WI38 (cell line): ENCODE measurements around the gene GMNN.
"Not testable (repeated sequence)": the region's sequence is repeated elsewhere in the genome, so short reads cannot be mapped to it uniquely, and the experiment has no call there.

Experiments used
- H3K4me3 ChIP-seq: 2 replicates; pipeline ENCODE4 v1.5.1; 2011; ENCODE audit warnings: low read depth, mild to moderate bottlenecking, control low read depth, low read length
- TF ChIP-seq, protein P1 (sequence below): IDR thresholded peaks from 2 replicates; pipeline ENCODE4 v1.5.1; 2012; ENCODE audit warnings: low read depth, mild to moderate bottlenecking, control low read depth, low read length

GMNN gene

DNA sequence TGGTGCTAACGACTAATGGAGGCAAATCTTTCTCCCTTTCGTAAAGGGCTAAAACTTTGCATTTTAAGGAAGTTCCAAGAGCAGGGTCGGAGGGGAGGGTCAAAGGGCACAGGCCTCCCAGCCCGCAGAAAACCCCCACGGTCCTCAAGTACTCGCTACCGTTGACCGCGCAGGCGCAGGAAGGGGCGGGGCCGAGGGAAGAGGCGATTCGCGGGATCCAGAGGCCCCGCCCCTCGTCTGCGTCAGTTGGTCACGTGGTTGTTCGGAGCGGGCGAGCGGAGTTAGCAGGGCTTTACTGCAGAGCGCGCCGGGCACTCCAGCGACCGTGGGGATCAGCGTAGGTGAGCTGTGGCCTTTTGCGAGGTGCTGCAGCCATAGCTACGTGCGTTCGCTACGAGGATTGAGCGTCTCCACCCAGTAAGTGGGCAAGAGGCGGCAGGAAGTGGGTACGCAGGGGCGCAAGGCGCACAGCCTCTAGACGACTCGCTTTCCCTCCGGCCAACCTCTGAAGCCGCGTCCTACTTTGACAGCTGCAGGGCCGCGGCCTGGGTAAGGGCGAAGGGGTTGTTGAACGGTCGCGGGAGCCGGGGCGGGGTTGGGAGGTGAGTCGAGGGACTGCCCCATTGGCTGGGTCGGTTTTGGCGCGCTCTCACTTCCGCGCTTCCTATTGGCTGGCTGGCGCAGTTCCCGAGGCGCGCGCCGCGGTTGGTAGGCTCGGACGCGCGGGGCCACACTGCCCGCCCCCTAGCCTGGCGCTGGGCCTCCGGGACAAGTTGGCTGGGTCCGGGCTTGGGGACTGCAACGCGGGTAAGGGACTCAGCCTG is at the start of gene GMNN:
TSS of gene GMNN (plus strand) at position 242 of the 824 bp plus-strand sequence. CDS start 2,310 bp downstream, outside the sequence.
- TF ChIP-seq, protein P1, sequence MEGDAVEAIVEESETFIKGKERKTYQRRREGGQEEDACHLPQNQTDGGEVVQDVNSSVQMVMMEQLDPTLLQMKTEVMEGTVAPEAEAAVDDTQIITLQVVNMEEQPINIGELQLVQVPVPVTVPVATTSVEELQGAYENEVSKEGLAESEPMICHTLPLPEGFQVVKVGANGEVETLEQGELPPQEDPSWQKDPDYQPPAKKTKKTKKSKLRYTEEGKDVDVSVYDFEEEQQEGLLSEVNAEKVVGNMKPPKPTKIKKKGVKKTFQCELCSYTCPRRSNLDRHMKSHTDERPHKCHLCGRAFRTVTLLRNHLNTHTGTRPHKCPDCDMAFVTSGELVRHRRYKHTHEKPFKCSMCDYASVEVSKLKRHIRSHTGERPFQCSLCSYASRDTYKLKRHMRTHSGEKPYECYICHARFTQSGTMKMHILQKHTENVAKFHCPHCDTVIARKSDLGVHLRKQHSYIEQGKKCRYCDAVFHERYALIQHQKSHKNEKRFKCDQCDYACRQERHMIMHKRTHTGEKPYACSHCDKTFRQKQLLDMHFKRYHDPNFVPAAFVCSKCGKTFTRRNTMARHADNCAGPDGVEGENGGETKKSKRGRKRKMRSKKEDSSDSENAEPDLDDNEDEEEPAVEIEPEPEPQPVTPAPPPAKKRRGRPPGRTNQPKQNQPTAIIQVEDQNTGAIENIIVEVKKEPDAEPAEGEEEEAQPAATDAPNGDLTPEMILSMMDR = no peak
- H3K4me3 ChIP-seq = peak within 1 kb of the TSS; percentile 88

DNA sequence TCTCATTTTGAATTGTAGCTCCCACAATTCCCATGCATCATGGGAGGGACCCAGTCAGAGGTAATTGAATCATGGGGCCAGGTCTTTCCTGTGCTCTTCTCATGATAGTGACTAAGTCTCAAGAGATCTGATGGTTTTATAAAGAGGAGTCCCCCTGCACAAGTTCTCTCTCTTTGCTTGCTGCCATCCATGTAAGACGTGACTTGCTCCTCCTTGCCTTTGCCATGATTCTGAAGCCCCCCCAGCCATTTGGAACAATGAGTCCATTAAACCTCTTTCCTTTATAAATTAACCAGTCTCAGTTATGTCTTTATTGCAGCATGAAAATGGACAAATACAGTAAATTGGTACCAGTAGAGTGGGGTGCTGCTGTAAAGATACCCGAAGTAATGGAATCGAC is 44.1 kb upstream of the GMNN start:
- not testable (repeated sequence) for H3K4me3 ChIP-seq

DNA sequence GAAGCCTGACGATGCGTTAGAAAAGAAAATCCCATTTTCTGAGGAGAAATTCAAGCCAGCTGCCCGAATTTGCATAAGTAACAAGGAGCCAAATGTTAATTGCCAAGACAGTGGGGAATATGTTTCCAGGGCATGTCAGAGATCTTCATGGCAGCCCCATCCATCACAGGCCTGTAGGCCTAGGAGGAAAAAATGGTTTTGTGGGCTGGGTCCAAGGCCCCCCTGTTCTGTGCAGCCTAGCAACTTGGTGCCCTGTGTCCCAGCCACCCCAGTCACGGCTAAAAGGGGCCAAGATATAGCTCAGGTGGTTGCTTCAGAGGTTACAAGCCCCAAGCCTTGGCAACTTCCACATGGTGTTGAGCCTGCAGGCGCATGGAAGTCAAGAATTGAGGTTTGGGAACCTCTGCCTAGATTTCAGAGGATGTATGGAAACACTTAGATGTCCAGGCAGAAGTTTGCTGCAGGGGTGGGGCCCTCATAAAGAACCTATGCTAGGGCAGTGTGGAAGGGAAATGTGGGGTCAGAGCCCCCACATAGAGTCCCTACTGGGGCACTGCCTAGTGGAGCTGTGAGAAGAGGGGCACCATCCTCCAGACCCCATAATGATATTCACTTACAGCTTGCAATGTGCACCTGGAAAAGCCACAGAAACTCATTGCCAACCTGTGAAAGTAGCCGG is 43.1 kb upstream of the GMNN start:
- not testable (repeated sequence) for H3K4me3 ChIP-seq

DNA sequence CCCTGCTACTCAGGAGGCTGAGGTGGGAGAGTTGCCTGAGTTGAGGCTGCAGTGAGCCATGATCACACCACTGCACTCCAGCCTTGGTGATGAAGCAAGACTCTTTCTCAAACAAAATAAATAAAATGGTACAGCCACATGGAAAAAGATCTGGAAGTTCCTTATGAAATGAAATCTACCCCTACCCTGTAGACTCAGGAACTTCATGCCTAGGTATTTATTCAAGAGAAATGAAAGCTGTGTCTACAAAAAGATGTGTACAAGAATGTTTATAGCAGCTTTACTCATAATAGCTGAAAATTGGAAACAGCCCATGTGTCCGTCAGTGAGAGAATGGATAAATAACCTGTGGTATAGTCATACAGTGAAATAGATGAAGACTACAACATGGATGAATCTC is 40.6 kb upstream of the GMNN start:
- no peak overlapping the region for H3K4me3 ChIP-seq
- TF ChIP-seq, protein P1 = no peak

DNA sequence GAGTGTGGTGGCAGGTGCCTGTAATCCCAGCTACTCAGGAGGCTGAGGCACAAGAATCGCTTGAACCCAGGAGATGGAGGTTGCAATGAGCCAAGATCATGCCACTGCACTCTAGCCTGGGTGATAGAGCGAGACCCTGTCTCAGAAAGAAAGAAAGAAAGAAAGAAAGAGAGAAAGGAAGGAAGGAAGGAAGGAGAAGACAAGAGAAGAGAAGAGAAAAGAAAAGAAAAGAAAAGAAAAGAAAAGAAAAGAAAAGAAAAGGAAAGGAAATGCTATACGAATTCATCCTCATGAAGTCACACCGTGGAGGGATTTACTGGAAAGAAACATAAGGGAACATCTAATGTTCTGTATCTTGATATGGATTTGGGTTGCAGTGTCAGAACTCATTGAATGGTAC is 40.0 kb upstream of the GMNN start:
- H3K4me3 ChIP-seq = not testable (repeated sequence)

DNA sequence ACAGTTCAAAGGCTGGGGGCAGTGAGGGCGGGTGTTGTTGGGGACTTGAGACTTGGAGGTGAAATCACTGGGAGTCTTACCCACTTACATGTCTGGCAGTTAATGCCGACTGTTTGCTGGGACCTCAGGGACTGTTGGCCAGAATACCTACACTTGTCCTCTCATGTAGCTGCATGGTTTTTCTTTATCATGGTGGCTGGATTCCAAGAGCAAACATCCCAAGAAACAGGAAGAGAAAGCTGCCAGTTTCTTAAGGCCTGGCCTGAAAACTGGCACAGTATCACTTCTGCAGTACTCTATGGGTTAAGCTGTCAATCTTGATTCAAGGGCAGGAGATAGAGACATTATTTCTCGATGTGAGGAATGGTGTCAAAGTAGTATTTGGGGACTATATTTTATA is 36.0 kb upstream of the GMNN start:
- TF ChIP-seq, protein P1 = no peak

DNA sequence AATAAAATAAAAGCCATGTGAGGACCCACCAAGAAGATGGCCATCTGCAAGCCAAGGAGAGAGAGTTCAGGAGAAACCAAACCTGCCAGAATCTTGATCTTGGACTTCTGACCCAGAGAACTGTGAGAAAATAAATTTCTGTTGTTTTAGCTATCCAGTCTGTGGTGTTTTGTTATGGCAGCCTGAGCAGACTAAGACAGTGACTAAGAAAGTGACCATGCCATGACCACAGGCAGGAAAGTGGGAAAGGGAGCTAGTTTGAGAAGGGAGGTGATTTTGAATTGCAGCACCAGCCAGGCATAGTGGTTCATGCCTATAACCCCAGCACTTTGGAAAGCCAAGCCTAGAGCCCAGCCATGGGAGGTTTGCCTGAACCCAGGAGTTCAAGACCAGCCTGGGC is 33.9 kb upstream of the GMNN start:
- TF ChIP-seq, protein P1 = no peak
- no peak overlapping the region for H3K4me3 ChIP-seq

More for the DNA sequence above, 36.0 kb upstream of the GMNN start:
- H3K4me3 ChIP-seq = no peak overlapping the region

DNA sequence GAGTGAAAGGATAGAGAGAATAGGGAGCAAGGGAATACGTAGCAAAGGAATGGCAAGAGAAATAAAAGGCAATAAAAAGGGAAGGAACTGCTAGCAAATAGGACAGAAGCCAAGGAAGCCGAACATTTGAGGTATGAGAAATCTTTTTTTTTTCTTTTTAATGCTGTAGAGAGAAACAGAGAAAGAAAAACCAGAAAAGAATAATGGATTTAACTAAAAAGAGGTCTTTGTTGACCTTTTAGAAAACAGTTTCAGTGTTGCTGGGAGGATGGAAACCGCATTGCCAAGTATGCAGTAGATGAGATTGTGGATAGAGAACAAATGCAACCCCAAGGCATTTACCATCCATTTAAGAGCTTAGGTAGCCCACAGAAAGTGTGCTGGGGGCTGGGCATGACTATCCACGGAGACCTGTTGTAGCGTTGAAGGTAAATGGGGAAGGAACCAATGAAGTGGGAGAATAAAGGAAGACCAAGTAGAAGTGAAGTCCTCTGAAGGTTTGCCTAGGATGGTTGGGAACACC is 32.5 kb upstream of the GMNN start:
- no peak overlapping the region for H3K4me3 ChIP-seq
- TF ChIP-seq, protein P1 = no peak
